Activated naive CD8-positive, alpha-beta T cell treated with anti-CD3 and anti-CD28 coated beads for 36 hours (primary cell): ENCODE results near the gene SPNS1. TPM values are rescaled to one million over a fixed set of nuclear protein-coding genes. Genes with fewer than 3 reads are reported as not detected.
"Not testable (repeated sequence)": the region's sequence is repeated elsewhere in the genome, so short reads cannot be mapped to it uniquely, and the experiment has no call there.

Experiments
- DNase-seq: peaks from one replicate; pipeline ENCODE4 v3.0.0; 2021
- H3K27ac Mint-ChIP-seq: one replicate; pipeline ENCODE4 v1.8.0; 2022; ENCODE audit warnings: mild to moderate bottlenecking, moderate library complexity, mixed read lengths
- H3K27me3 Mint-ChIP-seq: one replicate; pipeline ENCODE4 v1.8.0; 2022; ENCODE audit warnings: mild to moderate bottlenecking, mixed read lengths
- H3K36me3 Mint-ChIP-seq: one replicate; pipeline ENCODE4 v1.8.0; 2021; ENCODE audit warnings: mild to moderate bottlenecking, mixed read lengths
- H3K4me1 Mint-ChIP-seq: one replicate; pipeline ENCODE4 v1.8.0; 2021; ENCODE audit warnings: mixed read lengths
- H3K4me3 Mint-ChIP-seq: one replicate; pipeline ENCODE4 v1.8.0; 2022; ENCODE audit warnings: mild to moderate bottlenecking, moderate library complexity, mixed read lengths
- H3K9me3 Mint-ChIP-seq: one replicate; pipeline ENCODE4 v1.8.0; 2022; ENCODE audit warnings: mixed read lengths
- total RNA-seq, 2 experiments: library from RNA; stranded (reverse); gene quantifications; one replicate each; pipeline ENCODE4 v1.2.3, GENCODE V29; 2021

The SPNS1 gene
- total RNA-seq, 2 experiments from 2014 or later, result 24.4 to 26.3 TPM

- H3K27me3 Mint-ChIP-seq, result no peaks in the 10 kb centered on the region
- no peak overlapping the region for H3K4me3 Mint-ChIP-seq
- no peak for DNase-seq
- H3K36me3 Mint-ChIP-seq, result peaks cover 4% of the 10 kb centered on the region
- peaks cover 13% of the 10 kb centered on the region for H3K4me1 Mint-ChIP-seq
- H3K27ac Mint-ChIP-seq, result no peak overlapping the region
- H3K9me3 Mint-ChIP-seq, result no peaks in the 10 kb centered on the region
Measured at GRCh38 chr16:28938721-28939120, 35.9 kb upstream of the SPNS1 start.

- H3K9me3 Mint-ChIP-seq, DNase-seq, H3K27ac Mint-ChIP-seq, H3K36me3 Mint-ChIP-seq, H3K27me3 Mint-ChIP-seq, H3K4me3 Mint-ChIP-seq: not testable (repeated sequence)
- peaks cover 13% of the 10 kb centered on the region for H3K4me1 Mint-ChIP-seq
Measured at GRCh38 chr16:28939825-28940224, 34.8 kb upstream of the SPNS1 start.

GRCh38 chr16:28943281-28943680 is 31.3 kb upstream of the SPNS1 start:
- H3K4me1 Mint-ChIP-seq, result peaks cover 7% of the 10 kb centered on the region
- H3K27me3 Mint-ChIP-seq, result no peaks in the 10 kb centered on the region
- H3K27ac Mint-ChIP-seq, result no peak overlapping the region
- H3K9me3 Mint-ChIP-seq, result no peaks in the 10 kb centered on the region
- DNase-seq, result no peak
- H3K36me3 Mint-ChIP-seq, result no peaks in the 10 kb centered on the region
- no peak overlapping the region for H3K4me3 Mint-ChIP-seq

DNA sequence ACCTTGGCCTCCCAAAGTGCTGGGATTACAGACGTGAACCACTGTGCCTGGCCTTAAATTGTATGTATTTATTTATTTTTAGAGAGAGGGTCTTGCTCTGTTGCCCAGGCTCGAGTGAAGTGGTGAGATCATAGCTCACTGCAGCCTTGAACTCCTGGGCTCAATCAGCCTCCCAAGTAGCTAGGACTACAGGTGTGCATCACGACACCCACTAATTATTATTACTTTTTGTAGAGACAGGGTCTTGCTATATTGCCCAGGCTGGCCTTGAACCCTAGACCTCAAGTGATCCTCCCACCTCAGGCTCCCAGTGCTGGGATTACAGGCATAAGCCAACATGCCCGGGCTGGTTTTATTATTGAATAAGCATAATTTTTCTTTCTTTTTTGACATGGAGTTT is 27.9 kb upstream of the SPNS1 start:
- peaks cover 8% of the 10 kb centered on the region for H3K4me1 Mint-ChIP-seq
- no peaks in the 10 kb centered on the region for H3K9me3 Mint-ChIP-seq
- no peaks in the 10 kb centered on the region for H3K27me3 Mint-ChIP-seq
- H3K4me3 Mint-ChIP-seq, result no peak overlapping the region
- no peak overlapping the region for H3K27ac Mint-ChIP-seq
- H3K36me3 Mint-ChIP-seq, result peaks cover 5% of the 10 kb centered on the region
- no peak for DNase-seq

- peaks cover 18% of the 10 kb centered on the region for H3K4me1 Mint-ChIP-seq
- H3K27ac Mint-ChIP-seq, result peak within 1 kb of the TSS; percentile 89
- no peaks in the 10 kb centered on the region for H3K9me3 Mint-ChIP-seq
- H3K4me3 Mint-ChIP-seq, result peak within 1 kb of the TSS; percentile 96
- peaks cover 25% of the 10 kb centered on the region for H3K36me3 Mint-ChIP-seq
- peak; percentile 99 for DNase-seq
- H3K27me3 Mint-ChIP-seq, result no peaks in the 10 kb centered on the region
Measured at GRCh38 chr16:28950648-28951409, 23.7 kb upstream of the SPNS1 start, which contains the start of gene NFATC2IP. Gene NFATC2IP (plus strand): TSS chr16:28950937. CDS start chr16:28951012, 75 bp downstream.

DNA sequence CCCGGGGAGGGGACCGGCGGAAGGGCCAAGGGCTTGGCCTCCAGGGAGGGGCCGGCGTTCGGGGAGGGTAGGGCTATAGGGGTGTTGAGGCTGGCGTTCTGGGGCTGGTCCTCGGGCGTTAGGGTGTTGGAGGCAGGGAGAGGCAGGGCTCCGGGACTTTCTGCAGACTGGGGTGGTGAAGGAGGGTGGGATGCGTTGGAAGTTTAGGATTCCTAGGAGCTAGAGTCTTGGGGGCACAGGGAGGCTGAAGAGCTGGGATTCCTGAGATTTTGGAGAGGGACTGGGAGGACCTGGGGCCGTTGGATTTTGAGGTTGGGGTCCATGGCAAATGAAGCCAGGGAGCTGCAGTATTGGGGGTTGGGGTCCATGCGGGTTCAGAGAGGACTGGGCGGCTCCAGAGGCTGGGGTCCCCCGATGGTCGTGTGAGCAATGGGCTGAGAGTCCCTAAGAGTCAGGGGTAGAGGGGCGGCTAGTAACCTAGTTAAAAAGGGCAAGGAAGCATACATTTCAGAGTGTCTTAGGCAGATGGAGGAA is 23.1 kb upstream of the SPNS1 start:
- Mint-ChIP-seq H3K27ac (peak overlapping the region; percentile 89), H3K4me1 (peaks cover 16% of the 10 kb centered on the region), H3K9me3 (no peaks in the 10 kb centered on the region), H3K4me3 (peak overlapping the region; percentile 96), H3K36me3 (peaks cover 27% of the 10 kb centered on the region), H3K27me3 (no peaks in the 10 kb centered on the region)
- DNase-seq, result no peak

DNA sequence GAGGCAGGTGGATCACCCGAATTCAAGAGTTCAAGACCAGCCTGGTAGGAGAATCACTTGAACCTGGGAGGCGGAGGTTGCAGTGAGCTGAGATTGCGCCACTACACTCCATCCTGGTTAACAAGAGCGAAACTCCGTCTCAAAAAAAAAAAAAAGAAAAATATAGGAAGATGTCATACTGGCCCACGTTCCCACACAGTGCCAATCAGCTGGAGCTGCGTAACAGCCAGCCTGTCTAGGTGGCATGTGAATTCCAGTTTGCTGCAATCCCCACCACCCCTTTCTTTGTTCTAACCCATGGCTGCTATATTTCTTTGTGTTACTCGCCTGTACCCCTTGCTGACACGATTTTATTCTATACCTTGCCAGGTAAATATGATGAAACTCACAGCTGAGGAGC is 16.4 kb upstream of the SPNS1 start:
- peaks cover 3% of the 10 kb centered on the region for H3K4me1 Mint-ChIP-seq
- no peaks in the 10 kb centered on the region for H3K27me3 Mint-ChIP-seq
- peaks cover 29% of the 10 kb centered on the region for H3K36me3 Mint-ChIP-seq
- no peaks in the 10 kb centered on the region for H3K9me3 Mint-ChIP-seq
- no peak overlapping the region for H3K27ac Mint-ChIP-seq
- no peak for DNase-seq
- H3K4me3 Mint-ChIP-seq, result no peak overlapping the region

DNA sequence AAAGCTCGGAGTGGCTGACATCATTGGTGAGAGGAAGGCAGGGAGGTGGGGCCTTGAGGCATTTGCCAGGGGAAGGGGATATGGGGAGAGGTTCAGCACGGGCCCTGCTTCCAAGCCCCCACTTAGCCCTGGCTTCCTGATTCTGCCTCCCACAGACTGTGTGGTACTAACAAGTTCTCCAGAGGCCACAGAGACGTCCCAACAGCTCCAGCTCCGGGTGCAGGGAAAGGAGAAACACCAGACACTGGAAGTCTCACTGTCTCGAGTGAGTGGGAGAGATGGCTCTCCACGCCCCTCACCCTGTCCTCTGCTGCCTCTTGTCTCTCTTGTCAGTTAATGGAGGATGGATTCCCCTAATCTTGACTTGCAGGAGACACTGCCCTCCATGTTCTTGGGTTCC is 15.7 kb upstream of the SPNS1 start:
- no peak overlapping the region for H3K27ac Mint-ChIP-seq
- H3K9me3 Mint-ChIP-seq, result no peaks in the 10 kb centered on the region
- H3K4me1 Mint-ChIP-seq, result no peaks in the 10 kb centered on the region
- H3K4me3 Mint-ChIP-seq, result no peak overlapping the region
- peaks cover 28% of the 10 kb centered on the region for H3K36me3 Mint-ChIP-seq
- H3K27me3 Mint-ChIP-seq, result no peaks in the 10 kb centered on the region
- DNase-seq, result no peak

DNA sequence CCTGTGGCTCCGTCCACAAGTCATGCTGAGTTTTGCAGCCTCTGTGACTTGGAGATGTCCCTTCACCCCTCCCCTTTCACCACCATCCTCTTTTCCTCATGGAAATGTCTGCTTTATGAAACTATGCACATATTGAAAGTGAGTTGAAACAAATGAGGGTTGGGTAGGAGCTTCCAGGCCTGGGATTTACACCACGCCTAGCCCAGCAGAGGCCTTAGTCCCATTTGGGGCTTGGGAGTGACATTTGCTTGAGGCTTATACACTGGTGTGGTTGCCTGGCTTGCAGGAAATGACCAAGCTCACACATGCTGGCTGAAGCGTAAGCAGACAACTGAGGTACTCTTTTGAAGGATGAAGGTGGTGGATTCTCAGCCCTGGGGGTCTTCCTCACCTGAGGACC is 10.5 kb upstream of the SPNS1 start:
- H3K36me3 Mint-ChIP-seq, result peaks cover 24% of the 10 kb centered on the region

DNA sequence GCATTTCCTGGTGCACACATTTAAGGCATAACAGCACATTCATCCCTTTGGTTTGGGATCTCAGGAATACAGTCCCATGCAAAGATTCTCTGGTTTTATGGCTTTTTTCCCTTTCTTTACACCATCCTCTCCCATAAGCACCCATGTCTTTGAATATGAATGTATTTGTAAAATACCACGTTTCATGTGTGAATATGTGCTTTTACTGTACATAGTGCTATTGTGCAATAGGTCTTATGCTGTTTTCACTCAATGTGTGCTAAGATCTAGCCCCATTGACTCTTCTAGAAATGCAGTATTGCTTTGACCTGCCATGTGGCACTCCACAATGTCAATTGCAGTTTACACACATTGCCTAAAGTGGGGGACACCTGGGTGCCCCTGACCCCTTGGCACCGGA is 10.1 kb upstream of the SPNS1 start:
- Mint-ChIP-seq H3K9me3 (no peaks in the 10 kb centered on the region), H3K27me3 (no peaks in the 10 kb centered on the region), H3K27ac (no peak overlapping the region), H3K4me1 (no peaks in the 10 kb centered on the region), H3K36me3 (peaks cover 24% of the 10 kb centered on the region), H3K4me3 (no peak overlapping the region)
- no peak for DNase-seq

More for the DNA sequence above, 10.5 kb upstream of the SPNS1 start:
- no peak for DNase-seq
- Mint-ChIP-seq H3K4me3 (no peak overlapping the region), H3K4me1 (no peaks in the 10 kb centered on the region), H3K27me3 (no peaks in the 10 kb centered on the region), H3K9me3 (no peaks in the 10 kb centered on the region), H3K27ac (no peak overlapping the region)

GRCh38 chr16:28967156-28967555 is 7.4 kb upstream of the SPNS1 start:
- H3K4me3 Mint-ChIP-seq, result no peak overlapping the region
- H3K36me3 Mint-ChIP-seq, result peaks cover 16% of the 10 kb centered on the region
- no peaks in the 10 kb centered on the region for H3K27me3 Mint-ChIP-seq
- no peaks in the 10 kb centered on the region for H3K4me1 Mint-ChIP-seq
- H3K27ac Mint-ChIP-seq, result no peak overlapping the region
- no peaks in the 10 kb centered on the region for H3K9me3 Mint-ChIP-seq
- DNase-seq, result no peak

GRCh38 chr16:28969696-28970095 is 4.9 kb upstream of the SPNS1 start:
- not testable (repeated sequence) for H3K4me1 Mint-ChIP-seq, H3K27me3 Mint-ChIP-seq, DNase-seq, H3K9me3 Mint-ChIP-seq, H3K27ac Mint-ChIP-seq, H3K36me3 Mint-ChIP-seq, H3K4me3 Mint-ChIP-seq

DNA sequence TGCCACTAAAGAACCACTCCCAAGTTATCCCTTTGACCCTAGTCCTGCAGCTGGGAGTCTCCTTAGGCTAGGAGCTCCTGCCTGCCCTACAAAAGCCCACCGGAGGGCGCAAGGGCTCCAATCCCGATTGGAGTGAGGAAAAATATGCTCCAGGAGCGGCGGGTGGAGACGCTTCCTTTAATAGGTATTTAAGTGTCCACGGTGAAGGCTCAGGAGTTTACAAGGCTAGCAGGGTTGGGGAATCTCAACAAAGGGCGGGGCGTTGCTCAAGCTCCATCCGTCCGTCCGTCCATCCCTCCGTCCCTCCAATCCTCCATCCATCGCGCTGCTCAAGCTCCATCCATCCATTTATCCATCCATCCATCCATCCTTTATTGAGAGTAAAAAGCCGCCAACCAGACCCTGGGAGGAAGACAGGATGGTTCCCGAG is 556 bp upstream of the SPNS1 start:
- no peak for DNase-seq
- H3K36me3 Mint-ChIP-seq, result peaks cover 2% of the 10 kb centered on the region
- no peaks in the 10 kb centered on the region for H3K27me3 Mint-ChIP-seq
- no peaks in the 10 kb centered on the region for H3K9me3 Mint-ChIP-seq
- peak overlapping the region; percentile 95 for H3K27ac Mint-ChIP-seq
- H3K4me3 Mint-ChIP-seq, result peak overlapping the region; percentile 95
- peaks cover 27% of the 10 kb centered on the region for H3K4me1 Mint-ChIP-seq

DNA sequence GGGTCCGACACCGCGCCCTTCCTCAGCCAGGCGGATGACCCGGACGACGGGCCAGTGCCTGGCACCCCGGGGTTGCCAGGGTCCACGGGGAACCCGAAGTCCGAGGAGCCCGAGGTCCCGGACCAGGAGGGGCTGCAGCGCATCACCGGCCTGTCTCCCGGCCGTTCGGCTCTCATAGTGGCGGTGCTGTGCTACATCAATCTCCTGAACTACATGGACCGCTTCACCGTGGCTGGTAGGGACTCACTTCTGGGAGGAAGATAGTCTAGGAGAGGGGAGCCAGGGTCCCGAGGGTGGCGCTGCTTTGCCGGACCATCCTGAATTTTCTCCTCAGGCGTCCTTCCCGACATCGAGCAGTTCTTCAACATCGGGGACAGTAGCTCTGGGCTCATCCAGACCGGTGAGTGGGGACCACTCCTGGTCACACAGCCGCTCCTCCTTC is 601 bp downstream of the SPNS1 start:
- Mint-ChIP-seq H3K4me1 (peaks cover 27% of the 10 kb centered on the region), H3K36me3 (peaks cover 2% of the 10 kb centered on the region), H3K4me3 (peak overlapping the region; percentile 95), H3K27ac (peak overlapping the region; percentile 95), H3K9me3 (no peaks in the 10 kb centered on the region), H3K27me3 (no peaks in the 10 kb centered on the region)
- DNase-seq, result no peak

GRCh38 chr16:28977703-28978662 is 3.4 kb downstream of the SPNS1 start:
- peaks cover 28% of the 10 kb centered on the region for H3K36me3 Mint-ChIP-seq
- no peaks in the 10 kb centered on the region for H3K27me3 Mint-ChIP-seq
- DNase-seq, result no peak
- no peak overlapping the region for H3K4me3 Mint-ChIP-seq
- H3K9me3 Mint-ChIP-seq, result peaks cover 3% of the 10 kb centered on the region
- peak overlapping the region; percentile 18 for H3K27ac Mint-ChIP-seq
- H3K4me1 Mint-ChIP-seq, result peaks cover 27% of the 10 kb centered on the region
